Embryonic facial prominence (tissue), 1 donor: ENCODE data around the gene LCN15.
"Not testable (repeated sequence)": the region's sequence is repeated elsewhere in the genome, so short reads cannot be mapped to it uniquely, and the experiment has no call there.

ENCODE experiments used
- DNase-seq: peaks from one replicate; pipeline ENCODE4 v3.0.0-alpha.2; 2016; ENCODE audit errors: extremely low spot score

Gene LCN15

DNA sequence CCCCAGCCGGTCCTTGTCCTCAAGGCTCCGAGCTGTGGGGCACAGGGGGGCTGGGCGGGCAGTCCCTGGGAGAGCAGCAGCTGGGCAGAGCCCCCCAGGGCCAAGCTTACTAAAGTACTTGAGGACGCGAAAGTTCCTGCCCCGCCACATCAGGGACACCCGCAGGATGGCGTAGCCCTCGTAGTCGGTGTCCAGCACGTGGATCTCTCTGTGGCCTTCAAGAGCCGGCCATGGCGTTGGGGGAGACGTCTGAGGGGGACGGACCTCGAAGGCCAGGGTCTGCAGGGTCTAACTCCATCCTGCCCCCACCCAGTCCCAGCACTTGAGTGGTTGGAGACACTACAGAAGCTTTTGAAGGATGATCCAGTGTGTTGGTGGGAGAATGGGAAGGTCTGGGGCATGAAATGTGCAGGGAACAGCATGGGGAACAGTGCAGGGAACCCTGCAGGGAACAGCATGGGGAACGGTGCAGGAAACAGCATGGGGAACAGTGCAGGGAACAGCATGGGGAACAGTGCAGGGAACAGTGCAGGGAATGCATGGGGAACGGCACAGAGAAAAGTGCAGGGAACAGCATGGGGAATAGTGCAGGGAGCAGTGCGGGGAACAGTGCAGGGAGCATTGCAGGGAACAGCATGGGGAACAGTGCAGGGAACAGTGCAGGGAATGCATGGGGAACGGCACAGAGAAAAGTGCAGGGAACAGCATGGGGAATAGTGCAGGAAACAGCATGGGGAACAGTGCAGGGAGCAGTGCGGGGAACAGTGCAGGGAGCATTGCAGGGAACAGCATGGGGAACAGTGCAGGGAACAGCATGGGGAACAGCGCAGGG lies 8.8 kb downstream of the LCN15 start:
- DNase-seq = not testable (repeated sequence)

DNA sequence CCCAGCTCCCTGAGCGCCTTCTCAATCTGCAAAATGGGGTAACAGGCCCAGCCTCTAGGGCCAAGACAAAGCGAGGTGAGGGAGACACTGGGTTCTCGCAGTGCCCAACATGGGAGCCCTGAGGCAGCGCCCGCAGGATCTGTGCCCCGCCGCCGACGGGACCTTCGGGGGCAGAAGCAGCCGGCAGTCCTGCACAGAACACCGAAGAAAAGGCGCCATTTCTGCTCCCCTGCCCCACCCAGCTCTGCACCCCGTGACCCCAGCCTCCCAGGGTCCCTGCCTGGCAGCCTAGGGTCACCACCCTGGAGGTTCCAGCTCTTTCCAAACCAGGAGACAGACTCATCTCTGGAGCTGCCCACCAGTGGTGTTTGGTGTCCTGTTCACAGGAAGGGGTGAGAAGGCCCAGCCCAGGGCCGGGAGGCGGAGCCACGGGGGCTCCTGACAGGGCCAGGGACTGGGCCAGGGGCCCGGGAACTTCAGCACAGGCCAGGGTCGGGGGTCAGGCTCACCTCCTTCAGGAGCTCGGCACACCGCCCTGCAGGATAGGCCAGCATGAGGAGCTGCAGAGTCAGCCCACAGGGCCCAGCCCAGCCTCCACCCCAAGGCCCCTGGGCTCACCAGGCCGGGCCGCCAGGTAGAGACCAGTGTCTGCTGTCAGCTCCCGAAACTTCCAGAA lies 9.6 kb downstream of the LCN15 start:
- no peak for DNase-seq

DNA sequence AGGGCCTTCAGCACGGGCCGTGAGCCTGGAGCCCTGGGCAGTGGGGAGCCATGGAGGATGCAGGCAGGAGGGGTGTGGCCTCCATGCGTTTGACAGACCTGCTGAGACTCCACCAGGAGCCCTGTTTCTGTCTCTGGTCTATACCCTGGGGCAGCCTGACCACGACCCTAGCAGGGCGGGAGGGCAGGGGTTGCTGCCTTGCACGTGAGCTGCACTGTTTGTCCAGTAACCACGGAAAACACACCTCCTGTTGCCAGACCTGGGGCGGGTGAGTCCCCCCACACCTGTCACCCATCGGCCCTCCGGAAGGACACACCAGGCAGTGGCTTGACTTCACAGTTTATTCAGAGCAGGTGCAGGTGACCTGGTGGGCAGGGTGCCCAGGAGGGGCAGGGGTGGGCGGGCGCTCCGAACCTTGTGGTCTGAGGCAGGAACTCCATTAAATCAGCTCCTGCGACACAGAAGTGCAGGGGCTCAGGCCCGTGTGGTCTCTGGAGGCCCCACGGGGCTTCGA lies 10.2 kb downstream of the LCN15 start:
- DNase-seq = no peak

DNA sequence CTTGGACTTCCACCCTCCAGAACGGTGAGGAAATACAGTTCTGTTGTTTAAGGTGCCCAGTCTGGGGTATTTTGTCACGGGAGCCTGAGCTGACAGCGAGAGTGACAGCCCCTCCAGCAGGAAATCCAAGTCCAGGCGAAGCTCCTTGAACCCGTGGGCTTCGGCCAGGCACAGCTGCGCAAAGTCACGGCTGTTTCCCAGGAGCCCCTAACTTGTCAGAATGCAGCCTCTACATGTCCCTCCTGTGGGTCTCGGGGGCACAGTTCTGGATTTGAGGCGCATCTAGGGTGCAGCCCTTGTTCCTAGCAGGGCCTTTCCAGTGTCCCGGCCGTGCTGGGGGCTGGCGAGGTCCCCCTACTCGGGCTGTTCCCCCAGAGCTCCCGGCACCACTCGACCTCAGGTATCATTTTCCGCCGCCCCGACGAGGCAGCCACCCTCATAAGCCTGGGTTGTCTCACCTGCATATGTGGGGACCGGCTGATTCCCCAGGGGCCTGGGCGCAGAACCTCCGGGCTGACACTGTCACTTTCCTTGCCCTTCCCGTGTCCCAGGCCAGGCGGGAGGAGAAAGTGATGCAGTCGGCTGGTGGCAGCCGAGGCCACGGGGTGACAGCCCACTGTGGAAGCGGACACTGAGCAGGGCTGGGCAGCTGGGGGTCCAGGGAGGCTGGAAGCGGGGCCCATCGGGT lies 10.8 kb downstream of the LCN15 start:
- no peak for DNase-seq

DNA sequence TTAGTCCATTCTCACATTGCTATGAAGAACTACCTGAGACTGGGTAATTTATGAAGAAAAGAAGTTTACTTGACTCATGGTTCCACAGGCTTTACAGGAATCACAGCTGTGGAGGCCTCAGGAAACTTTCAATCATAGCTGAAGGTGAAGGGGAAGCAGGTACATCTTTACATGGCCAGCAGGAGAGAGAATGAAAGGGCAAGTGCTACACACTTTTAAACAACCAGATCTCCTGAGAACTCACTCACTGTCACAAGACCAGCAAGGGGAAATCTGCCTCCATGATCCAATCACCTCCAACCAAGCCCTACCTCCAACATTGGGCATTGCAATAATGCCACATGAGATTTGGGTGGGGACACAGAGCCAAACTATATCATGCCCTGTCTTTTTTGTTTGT lies 12.5 kb downstream of the LCN15 start:
- no peak for DNase-seq

DNA sequence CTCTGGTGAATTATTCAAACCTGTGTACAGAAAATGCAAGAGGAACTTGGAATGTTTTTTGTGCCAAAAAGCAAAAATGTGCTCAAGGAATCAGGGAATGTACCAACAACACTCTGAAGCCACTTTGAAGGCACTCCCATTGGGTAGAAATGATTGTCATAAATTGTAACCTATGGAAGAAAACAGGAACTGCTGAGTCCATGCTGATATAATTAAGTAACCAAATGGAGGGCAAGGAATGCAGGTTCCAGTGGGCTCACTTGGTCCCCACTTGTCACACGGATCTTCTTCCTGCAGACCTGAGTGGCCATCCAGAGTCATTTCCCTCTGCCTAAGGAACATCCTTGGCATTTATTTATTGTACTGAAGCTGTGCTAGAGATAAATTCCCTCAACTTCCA lies 13.1 kb downstream of the LCN15 start:
- no peak for DNase-seq

DNA sequence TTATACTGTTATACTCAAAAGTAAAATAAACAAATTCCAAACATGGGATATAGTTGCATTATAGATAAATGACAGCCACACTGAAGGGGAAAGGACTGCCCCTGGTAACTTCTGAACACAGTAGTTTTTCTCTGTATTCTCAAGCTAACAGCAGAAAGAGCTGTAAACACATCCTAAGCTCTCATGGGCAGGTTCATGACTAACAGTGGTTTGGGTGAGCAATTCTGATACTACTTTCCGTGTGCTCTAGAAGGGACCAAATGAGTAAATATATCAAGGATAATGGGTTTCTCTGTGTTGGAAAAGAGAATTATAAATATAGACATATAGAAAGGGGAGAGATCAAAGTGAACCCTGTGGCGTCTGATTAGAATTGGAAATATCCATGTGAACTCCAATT lies 13.8 kb downstream of the LCN15 start:
- DNase-seq = no peak

DNA sequence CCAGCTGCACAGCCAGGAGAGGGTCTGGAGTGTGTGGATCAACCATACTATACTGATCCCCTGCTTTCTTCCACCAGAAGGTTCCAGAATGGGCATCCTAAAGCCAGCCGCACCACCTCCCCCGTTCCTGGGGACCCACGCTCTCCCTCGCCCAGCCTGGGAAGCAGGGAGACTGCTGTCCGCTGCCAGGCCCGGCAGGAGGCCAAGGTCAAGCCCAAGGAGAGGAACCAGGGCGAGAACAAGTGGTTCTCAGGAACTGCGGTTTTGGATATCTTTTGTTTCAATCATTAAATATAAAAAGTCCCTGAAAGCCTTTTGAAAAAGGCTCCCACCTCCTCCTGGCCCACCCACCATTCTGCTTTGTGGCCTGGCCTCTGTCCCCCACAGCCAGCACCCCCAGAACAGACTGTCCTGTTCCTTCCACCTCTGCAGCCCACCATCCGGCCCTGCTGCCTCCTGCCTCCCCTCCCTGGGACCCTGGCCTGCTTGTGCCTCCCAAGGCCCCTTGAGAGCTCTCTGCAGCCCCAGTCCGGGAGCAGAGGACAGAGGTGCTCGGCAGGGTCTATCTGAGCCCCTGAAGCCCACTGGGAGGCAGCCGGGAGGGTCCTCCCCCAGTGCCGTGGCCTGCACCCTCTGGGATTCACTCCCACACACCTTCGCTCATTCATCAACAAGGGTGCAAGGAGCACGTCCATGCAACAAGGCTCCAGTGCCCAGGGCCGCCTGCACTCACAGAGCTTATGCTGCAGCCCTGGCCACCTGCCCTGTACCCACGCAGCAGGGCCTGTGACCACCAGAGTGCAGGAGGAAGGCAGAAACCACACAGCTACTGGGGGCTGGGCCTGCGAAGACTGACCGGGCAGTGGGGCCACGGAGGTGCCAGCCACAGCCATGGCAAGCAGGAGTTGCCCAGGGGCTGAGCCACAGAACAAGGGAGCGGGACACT lies 15.4 kb downstream of the LCN15 start:
- DNase-seq = no peak

DNA sequence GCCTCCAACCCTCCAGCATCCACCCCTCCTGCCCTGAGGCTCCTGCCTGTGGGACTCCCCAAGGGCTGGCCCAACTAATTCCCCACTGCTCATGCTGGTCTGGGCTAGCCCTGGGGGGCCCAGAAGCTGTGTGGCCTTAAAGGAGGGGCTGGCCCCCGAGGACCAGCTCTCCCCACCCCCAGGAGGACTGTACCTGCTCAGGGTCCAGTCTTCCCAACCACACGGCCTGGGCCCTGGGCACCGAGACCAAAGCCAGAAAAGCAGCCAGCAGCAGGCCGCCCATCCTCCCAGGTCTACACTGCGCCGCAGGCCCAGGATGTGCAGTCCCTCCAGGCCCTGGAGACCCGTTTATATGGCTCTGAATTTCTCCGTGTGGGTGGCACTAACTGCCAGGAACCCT lies 16.1 kb downstream of the LCN15 start, which contains the start of gene LCN6:
Gene LCN6 (minus strand): TSS at position 325 of the 400 bp plus-strand sequence. CDS start 42 bp downstream, at position 283.
- no peak for DNase-seq

DNA sequence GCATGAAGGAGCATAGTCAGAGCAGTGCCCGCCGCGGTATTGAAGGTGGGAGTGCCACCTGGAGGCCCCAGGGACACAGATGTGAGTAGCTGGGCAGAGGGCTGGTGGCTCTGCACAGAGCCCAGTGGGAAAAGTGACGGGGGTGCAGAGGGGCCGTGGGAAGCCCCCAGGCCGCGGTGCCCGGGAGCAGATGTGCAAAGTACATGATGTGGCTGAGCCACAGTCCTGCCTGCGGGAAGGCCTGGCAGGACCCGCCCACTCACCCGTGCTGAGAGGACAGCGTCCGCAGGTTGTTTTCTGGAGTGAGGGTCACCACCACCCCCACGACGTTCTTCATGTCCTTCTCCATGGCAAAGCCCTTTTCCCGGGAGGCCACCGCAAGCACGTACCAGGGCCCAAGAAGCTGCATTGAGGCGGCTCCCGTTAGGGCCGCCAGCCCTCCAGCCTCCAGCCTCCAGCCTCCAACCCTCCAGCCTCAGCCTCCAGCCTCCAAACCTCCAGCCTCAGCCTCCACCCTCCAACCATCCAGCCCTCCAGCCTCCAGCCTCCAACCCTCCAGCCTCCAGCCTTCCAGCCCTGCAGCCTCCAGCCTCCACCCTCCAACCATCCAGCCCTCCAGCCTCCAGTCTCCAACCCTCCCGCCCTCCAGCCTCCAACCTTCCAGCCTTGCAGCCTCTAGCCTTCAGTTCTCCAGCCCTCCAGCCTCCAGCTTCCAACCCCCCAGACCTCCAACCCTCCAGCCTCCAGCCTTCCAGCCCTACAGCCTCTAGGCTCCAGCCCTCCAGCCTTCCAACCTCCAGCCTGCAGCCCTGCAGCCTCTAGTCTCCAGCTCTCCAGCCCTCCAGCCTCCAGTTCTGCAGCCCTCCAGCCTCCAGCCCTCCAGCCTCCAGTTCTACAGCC lies 16.9 kb downstream of the LCN15 start:
- DNase-seq = no peak

DNA sequence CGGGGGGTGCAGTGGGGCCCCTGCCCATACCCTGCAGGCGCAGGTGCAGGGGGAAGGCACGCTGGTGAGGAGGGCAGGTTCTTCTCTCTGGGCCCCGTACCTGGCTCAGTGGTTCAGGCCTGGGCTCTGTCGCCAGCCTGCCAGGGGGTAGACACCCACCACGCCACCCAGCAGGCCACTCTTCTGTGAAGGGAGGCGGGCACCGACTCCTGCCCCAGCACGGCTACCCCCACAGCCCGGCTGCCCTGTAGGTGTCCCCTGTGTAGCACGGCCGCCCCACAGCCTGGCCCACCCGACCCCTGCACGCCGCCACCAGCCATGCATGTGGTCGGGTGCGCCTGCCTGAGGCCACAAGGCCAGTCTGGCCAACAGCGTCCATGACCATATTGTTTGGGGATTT lies 17.7 kb downstream of the LCN15 start:
- no peak for DNase-seq

DNA sequence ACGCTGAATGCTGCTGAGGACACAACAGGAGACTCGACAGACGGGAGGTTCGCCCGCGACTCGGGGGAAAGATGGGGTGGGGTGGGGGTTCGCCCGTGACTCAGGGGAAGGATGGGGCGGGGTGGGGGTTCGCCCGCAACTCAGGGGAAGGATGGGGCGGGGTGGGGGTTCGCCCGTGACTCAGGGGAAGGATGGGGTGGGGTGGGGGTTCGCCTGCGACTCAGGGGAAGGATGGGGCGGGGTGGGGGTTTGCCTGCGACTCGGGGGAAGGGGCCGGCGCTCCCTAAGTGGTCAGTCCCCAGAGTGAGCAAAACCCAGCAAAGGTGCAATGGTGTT lies 18.2 kb downstream of the LCN15 start:
- DNase-seq = no peak

DNA sequence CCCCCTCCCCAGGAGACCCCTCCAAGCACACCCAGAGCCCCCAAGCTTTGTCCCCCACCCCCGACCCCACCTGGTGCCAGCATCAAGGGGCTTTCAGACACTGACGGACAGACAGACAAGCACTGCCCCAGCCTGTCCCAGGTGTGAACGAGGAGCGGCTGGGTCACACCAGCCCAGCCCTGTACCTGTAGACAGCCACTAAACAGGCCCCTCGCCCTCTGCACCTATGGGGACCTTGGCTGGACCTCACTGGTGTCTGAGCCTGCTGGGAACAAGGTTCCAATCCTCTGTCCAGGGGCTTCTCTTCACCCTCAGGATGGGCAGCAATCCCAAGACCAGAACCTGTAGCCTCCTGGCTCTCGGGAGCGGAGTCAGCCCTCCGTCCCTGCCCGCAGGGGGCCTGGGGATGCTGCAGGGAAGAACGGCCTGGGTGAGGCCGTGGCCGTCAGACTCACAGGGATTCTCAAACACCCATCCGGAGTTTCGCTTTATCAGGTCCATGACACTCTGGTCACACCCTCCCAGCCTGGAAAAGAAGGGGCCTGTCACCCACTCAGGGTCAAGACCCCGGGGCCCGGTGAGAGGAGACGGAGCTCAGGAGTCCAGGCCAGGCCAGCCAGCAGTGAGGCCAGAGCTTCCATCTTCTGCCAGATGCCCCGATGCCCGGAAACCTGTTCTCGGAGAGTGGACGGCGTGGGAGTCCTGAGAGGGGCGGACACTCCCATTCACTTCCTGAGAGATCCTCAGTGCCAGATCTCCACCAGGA lies 18.7 kb downstream of the LCN15 start:
- no peak for DNase-seq

DNA sequence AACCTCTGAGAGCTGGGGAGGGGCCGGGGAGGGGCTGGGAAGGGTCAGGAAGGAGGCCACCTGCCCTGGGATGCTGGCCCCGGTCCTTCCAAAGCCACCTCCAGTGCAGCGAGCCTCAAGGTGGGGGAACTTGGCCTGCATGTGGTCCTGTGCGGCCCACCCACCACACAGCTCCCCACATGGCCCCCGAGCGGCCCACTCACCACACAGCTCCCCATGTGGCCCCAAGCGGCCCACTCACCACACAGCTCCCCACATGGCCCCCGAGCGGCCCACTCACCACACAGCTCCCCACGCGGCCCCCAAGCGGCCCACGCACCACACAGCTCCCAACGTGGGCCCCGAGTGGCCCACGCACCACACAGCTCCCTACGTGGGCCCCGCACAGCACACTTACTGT lies 19.5 kb downstream of the LCN15 start:
- no peak for DNase-seq

DNA sequence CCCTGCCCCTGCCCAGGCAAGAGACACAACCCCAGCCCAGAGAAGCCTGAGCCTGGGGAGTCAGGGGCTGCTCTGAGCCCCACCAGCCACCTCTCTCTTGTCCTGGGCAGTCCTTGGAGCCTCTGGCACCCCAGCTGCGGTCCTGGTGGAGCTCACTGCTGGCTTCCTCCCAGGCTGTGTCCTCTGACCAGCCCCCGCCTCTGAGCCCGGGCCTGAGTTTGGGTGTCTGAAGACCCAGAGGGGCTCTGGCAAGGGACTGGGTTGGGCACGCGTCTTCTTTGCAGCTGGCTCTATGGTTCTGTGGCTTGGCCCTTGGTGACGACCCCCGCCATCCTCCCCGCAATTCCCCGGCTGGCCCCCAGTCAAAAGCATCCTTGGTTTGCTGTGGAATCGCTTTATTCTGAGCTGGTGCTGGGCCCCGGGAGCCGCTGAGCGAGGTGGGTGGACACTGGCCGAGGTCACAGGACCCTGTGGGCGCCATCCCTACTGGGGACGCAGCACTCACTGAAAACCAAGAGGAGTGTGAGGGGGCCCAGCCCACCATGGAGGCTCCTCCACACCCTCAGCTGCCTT lies 20.6 kb downstream of the LCN15 start:
- no peak for DNase-seq

DNA sequence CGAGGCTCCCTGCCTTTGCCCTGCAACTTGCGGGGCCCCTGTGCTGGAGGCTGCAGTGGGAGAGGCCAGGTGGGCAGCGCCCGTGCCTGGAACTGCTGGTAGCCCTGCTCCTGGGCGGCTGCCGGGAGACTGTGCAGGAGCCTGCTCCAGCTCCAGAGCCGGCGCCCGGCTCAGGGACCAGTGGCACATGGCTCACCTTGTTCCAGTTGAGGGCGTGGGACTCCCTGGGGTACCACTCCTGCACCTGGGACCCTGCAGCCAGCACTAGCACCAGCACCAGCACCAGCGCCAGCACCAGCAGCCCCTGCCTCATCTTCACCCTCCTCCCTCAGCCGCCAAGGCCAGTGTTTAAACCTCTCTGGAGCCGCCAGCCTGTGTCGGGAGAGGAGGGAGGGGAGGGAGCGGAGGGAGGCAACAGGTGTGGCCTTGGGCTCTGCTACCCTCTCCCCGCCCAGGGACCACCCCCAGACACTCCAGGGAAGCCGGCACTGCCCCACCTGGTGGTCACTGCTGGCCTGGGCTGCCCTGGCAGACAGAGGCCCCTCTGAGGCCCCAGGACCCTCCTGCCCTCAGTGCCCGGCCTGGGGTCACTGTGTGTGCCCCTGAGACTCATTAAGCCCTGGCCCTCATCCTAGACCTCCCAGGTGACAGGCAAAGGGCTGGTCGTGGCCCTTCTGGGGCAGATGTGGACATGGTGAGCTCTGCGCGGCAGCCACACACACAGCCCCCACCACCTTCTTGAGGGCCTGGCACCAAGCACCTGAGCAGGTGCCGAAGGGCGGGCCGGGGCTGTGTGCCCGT lies 21.5 kb downstream of the LCN15 start, which contains the start of gene LCN10:
Gene LCN10 (minus strand): TSS at position 350 of the 801 bp plus-strand sequence. CDS start 37 bp downstream, at position 313.
- DNase-seq = no peak

DNA sequence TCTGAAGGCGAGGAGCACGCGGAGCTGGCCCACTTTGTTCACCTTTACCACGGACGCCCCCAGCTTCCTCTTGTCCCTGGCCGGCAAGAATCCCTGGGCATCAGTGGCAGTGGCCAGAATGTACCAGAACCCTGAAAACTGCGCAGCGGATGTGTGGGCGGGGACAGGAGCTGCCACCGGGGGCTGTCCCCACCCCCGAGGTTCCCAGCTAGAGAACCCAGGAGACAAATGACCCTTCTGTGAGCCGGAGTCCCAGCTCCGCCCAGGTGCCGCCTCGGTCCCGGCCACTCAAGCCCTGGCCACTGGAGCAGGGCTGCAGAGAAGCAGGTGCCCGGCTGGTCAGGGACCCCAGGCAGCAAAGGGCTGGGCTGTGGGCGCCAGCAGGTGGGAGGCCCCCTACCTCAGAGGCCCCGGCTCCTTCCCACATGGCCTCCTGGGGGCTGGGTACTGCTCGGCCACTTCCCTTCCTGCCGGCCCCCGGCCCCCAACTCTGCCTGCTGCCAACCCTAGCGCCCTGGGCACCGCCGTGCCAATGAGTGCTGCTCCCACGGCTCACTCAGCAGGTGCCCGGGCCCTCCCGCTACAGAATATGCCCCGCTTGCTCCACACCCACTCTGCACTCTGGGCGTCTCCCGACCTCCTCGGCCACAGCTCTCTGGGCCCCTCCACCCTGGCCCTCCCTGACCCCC lies 22.3 kb downstream of the LCN15 start:
- no peak for DNase-seq
